IPS-20b (cell line): ENCODE results near the gene MITF.

ENCODE experiments used
- H3K27ac ChIP-seq: one replicate; pipeline ENCODE4 v1.5.1; 2013; ENCODE audit warnings: low read length
- H3K27me3 ChIP-seq: 2 replicates; pipeline ENCODE4 v1.6.1; 2013; ENCODE audit warnings: mild to moderate bottlenecking, low read length, inconsistent platforms; ENCODE audit not compliant: insufficient read depth
- H3K36me3 ChIP-seq: 2 replicates; pipeline ENCODE4 v1.6.1; 2013; ENCODE audit warnings: low read depth, mild to moderate bottlenecking, inconsistent platforms, low read length, moderate library complexity; ENCODE audit not compliant: insufficient read depth
- H3K4me1 ChIP-seq: 2 replicates; pipeline ENCODE4 v1.6.1; 2013; ENCODE audit warnings: mild to moderate bottlenecking, control low read depth, inconsistent platforms, low read length, moderate library complexity; ENCODE audit not compliant: insufficient read depth
- H3K4me3 ChIP-seq: 2 replicates; pipeline ENCODE4 v1.5.1; 2013; ENCODE audit warnings: mild to moderate bottlenecking, low read length, inconsistent platforms
- H3K9ac ChIP-seq: 2 replicates; pipeline ENCODE4 v1.6.1; 2013; ENCODE audit warnings: low read depth, mild to moderate bottlenecking, inconsistent platforms, low read length, moderate library complexity
- H3K9me3 ChIP-seq: 2 replicates; pipeline ENCODE4 v1.6.1; 2013; ENCODE audit warnings: mild to moderate bottlenecking, low read depth, low read length, inconsistent platforms; ENCODE audit not compliant: insufficient read depth

The MITF gene

DNA sequence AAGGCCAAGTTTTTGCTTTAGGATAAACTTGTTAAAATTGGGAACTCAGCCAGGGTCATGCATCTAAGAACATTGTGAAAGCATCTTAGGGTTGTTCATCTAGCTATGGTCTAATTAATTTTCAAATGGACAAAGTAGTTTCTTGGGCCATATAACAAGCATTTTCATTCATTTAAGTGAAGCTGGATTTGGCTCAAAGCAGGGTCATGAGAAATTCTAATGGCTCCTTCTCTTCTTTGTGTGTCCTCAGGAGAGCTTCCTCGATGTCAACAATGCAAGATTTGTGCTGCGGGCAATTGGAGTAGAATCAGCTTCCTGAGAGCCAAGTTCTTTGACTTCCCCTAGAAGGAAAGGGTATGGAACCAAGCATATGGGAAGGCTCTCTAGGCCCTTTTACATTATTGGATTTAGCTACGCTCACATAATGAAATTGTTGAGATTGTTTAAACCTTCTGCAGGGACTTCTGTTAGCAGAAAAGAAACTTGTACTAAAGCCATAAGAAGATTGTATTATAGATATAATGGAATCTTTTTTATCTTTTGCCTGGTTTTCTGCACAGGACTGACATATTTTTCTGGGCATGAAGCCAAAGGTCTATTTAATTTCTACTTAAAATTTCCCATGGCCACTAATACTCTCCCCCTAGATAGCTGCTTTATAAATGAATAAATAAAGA, 258.5 kb downstream of the MITF start:
- H3K27ac ChIP-seq, result no peak overlapping the region
- H3K4me3 ChIP-seq, result no peak overlapping the region
- H3K9me3 ChIP-seq, result no peaks in the 10 kb centered on the region
- no peaks in the 10 kb centered on the region for H3K36me3 ChIP-seq
- H3K4me1 ChIP-seq, result peaks cover 9% of the 10 kb centered on the region; the same call in 1 of the 2 replicates
- no peaks in the 10 kb centered on the region for H3K27me3 ChIP-seq
- H3K9ac ChIP-seq, result no peak overlapping the region

DNA sequence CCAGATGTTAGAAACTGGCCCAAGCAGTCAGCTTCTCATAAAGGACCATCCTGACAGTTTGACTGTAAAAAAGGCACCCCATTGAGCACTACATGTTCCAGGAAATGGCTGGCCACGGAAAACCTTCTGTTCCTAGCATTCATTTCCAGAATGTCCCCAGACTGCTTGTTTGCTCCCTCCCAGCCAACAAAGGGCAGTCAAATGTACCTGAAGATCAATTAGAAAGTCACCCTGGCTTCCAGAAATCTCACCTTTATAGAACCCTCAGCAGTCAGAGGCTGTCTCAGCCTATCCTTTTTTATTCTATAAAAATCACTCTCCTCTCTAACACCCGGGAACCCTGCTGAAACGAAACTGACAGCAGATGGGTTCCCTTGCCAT, 259.5 kb downstream of the MITF start:
- Histone ChIP-seq H3K27me3 (no peaks in the 10 kb centered on the region), H3K27ac (no peak overlapping the region), H3K9me3 (no peaks in the 10 kb centered on the region), H3K4me1 (peaks cover 9% of the 10 kb centered on the region; the same call in 1 of the 2 replicates), H3K4me3 (no peak overlapping the region), H3K9ac (no peak overlapping the region), H3K36me3 (no peaks in the 10 kb centered on the region)

DNA sequence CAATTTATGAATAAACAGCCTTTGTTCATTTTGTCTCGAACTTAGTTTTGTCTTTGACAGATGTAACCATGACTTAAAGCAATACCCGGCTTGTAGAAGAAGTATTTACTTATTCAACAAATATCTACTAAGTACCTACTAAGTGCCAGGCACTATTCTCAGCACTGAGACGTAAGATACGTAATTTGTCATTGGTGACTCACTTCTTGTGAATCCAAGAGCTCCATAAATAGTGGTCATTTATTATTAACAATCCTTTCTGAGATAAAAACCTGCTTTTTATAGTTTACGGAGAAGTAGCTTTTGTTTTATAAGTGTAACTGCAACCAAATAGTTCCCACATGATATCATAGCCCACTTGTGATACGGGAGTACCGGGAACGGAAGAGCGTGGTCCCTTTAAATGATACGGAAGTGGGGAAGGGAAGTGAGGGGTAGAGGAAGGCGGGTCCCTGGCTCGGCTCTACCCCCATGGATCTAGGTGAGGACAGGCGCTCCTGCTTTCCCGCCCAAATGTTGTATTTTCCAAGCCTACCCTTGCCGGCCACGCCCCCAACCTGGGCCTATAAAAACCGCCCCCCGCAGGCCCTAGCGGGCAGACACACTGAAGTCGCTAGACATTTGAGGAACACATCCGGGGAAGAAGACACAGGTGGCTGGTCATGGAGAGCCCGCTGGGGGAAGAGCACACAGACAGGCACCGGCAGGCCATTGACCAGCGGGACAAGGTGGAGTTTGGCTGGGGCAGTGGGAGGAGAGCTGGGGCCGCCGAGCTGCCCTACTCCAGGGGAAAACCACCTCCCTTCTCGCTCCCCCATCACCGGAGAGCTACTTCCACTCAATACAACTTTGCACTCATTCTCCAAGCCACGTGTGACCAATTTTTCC, 260.1 kb downstream of the MITF start, which contains the start of gene SAMMSON:
Gene SAMMSON, plus strand, starts transcription at position 594 of the 888 bp plus-strand sequence.
- H3K36me3 ChIP-seq, result no peaks in the 10 kb centered on the region
- H3K9ac ChIP-seq, result no peak within 1 kb of the TSS
- H3K4me1 ChIP-seq, result peaks cover 9% of the 10 kb centered on the region; the same call in 1 of the 2 replicates
- no peaks in the 10 kb centered on the region for H3K9me3 ChIP-seq
- H3K27ac ChIP-seq, result no peak within 1 kb of the TSS
- H3K27me3 ChIP-seq, result no peaks in the 10 kb centered on the region
- no peak within 1 kb of the TSS for H3K4me3 ChIP-seq

DNA sequence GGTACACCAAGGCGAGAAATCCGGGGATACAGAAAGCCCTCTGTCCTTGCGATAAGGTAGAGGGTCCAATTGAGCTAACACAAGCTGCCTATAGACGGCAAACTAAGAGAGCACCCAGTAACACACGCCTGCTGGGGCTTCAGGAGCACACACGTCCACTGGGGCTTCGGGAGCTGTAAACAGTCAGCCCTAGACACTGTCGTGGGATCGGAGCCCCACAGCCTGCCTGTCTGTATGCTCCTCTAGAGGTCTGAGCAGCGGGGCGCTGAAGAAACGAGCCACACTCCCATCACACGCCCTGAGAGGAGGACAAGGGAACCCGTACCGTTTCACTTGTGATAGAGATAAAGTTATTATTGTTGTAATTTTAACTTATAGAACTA, 260.8 kb downstream of the MITF start:
- Histone ChIP-seq H3K4me3 (no peak overlapping the region), H3K36me3 (no peaks in the 10 kb centered on the region), H3K9ac (no peak overlapping the region), H3K27ac (no peak overlapping the region), H3K4me1 (peaks cover 9% of the 10 kb centered on the region; the same call in 1 of the 2 replicates), H3K27me3 (no peaks in the 10 kb centered on the region), H3K9me3 (no peaks in the 10 kb centered on the region)

DNA sequence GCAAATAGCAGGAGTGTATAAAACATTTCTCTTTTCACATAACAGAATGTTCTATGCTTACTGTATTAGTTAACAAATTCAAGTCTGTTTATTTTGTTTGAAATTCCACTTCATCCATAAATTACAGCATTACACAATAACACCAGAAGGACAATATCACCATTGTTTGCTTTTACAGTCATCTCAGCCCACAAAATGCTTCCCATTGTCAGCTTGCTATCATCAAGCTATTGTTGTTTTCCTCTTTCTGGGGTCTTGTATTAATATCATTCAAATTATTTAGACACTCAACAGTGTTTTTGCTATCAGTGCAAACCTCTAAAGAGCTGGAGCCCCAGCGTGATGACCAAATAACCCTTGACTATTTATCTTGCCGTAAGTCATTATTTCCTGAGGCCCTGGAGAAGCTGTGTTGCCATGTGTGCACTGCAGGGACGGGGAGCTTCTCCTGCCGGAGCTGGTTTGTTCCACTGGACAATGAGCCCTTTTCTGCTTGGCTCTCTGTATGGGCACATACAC, 261.4 kb downstream of the MITF start:
- H3K36me3 ChIP-seq, result no peaks in the 10 kb centered on the region
- H3K27me3 ChIP-seq, result no peaks in the 10 kb centered on the region
- no peaks in the 10 kb centered on the region for H3K9me3 ChIP-seq
- H3K9ac ChIP-seq, result no peak overlapping the region
- H3K27ac ChIP-seq, result no peak overlapping the region
- no peak overlapping the region for H3K4me3 ChIP-seq
- peaks cover 9% of the 10 kb centered on the region; the same call in 1 of the 2 replicates for H3K4me1 ChIP-seq

DNA sequence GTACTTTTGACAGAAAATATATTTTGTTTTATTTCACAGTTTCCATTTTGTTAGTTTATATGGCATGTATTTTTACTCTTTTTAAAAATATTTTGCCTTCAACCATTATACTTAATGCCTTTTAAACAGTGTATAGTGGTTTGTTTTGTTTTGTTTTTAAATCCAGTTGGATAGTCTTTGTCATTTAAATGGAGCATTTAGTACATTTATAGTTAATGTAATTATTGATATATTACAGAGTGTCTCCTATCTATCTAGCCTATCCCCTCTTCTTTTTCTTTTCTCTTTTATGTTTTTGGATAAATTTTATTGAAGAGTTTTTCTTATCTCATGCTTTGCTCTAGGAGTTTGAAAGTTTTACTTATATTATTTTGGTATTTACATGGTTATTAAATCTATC, 263.9 kb downstream of the MITF start:
- no peaks in the 10 kb centered on the region for H3K9me3 ChIP-seq
- H3K27me3 ChIP-seq, result no peaks in the 10 kb centered on the region
- no peak overlapping the region for H3K4me3 ChIP-seq
- H3K36me3 ChIP-seq, result no peaks in the 10 kb centered on the region
- no peak overlapping the region for H3K27ac ChIP-seq
- 0 out of 2 replicates have a peak, but pooled peaks cover 8% of the 10 kb centered on the region for H3K4me1 ChIP-seq
- no peak overlapping the region for H3K9ac ChIP-seq

DNA sequence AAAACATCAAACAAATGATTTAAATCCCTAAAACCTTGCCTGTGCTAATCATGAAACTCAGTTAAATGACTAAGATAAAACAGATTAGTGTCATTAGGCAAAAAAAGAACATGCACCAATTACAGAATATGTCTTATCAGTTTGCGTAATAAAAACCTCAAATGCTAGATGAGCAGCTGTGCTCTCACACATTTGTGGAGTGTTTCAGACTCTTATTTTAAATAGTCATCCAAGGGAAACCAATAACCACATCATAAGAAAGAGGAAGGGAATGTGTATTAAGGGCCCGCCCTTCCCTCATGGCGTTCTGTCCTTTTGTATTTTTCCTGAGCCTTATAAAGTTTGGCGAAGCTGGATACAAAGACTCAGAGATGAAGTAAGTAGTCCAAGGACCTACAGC, 266.8 kb downstream of the MITF start:
- no peaks in the 10 kb centered on the region for H3K36me3 ChIP-seq
- no peak overlapping the region for H3K27ac ChIP-seq
- no peaks in the 10 kb centered on the region for H3K4me1 ChIP-seq
- no peak overlapping the region for H3K9ac ChIP-seq
- no peaks in the 10 kb centered on the region for H3K27me3 ChIP-seq
- no peak overlapping the region for H3K4me3 ChIP-seq
- no peaks in the 10 kb centered on the region for H3K9me3 ChIP-seq

DNA sequence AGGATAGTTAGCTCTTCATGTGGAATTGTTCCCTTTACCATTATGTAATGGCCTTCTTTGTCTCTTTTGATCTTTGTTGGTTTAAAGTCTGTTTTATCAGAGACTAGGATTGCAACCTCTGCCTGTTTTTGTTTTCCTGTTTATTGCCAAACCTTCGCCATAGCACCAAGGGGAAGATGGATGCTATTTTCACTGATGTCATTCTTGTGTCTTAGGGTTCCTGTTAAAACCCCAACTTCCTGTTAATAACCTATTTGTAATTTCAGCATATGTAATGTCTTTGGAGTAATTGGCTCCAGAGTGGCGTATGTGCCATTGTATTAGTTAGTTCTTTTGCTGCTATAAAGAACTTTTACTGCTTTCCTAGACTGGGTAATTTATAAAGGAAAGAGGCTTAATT, 271.1 kb downstream of the MITF start:
- Histone ChIP-seq H3K4me3 (no peak overlapping the region), H3K36me3 (no peaks in the 10 kb centered on the region), H3K9me3 (no peaks in the 10 kb centered on the region), H3K27me3 (no peaks in the 10 kb centered on the region), H3K27ac (no peak overlapping the region), H3K9ac (no peak overlapping the region), H3K4me1 (no peaks in the 10 kb centered on the region)

DNA sequence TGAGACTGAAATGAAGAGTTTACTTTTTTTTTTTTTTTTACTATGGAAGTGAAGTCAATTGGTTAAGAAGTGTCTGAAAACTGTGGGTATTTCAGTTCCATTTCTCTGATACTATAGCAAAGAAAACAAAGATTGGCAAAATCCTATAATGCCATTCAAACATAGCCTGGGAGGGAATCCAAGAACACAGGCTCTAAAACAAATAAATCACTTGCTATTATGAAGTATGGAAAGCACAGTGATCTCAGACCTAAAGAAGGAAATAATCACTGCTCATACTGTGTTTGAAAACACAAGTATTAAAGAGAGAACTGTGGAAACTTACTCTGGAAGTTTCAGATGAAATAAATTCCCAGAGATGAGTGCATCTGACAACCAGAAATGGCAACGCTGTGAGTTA, 272.3 kb downstream of the MITF start:
- no peak overlapping the region for H3K27ac ChIP-seq
- H3K27me3 ChIP-seq, result no peaks in the 10 kb centered on the region
- no peaks in the 10 kb centered on the region for H3K4me1 ChIP-seq
- no peaks in the 10 kb centered on the region for H3K9me3 ChIP-seq
- H3K4me3 ChIP-seq, result no peak overlapping the region
- H3K9ac ChIP-seq, result no peak overlapping the region
- H3K36me3 ChIP-seq, result no peaks in the 10 kb centered on the region
